GM19455 (cell line): Measurements from ENCODE around the gene BMPR1A.

Source experiments
- ATAC-seq: cut with Tn5 transposase; IDR thresholded peaks from one replicate; pipeline ENCODE4 v1.9.1; 2021; ENCODE audit not compliant: unreplicated experiment

The BMPR1A gene

GRCh38 chr10:86953747-86954680 lies 197.6 kb downstream of the BMPR1A start:
- ATAC-seq = no peak

- no peak for ATAC-seq
These were observed 198.5 kb downstream of the BMPR1A start for GRCh38 chr10:86954681-86955500.

- ATAC-seq = no peak
These were observed 199.2 kb downstream of the BMPR1A start for GRCh38 chr10:86955501-86956194.

- ATAC-seq = no peak
These were observed 199.9 kb downstream of the BMPR1A start for GRCh38 chr10:86956195-86956847.

GRCh38 chr10:86956848-86957448 lies 200.5 kb downstream of the BMPR1A start:
- no peak for ATAC-seq

- no peak for ATAC-seq
These were observed 201.2 kb downstream of the BMPR1A start, which contains the start of gene MMRN2 for GRCh38 chr10:86957471-86958115. Gene MMRN2, minus strand, starts transcription at chr10:86957615. Its CDS starts 74 bp downstream, at chr10:86957541.

GRCh38 chr10:86958116-86958900 lies 201.9 kb downstream of the BMPR1A start, which contains the start of gene SNCG:
Gene SNCG, plus strand, starts transcription at chr10:86958599. Its CDS starts 99 bp downstream, at chr10:86958698.
- no peak for ATAC-seq

GRCh38 chr10:86958901-86959736 lies 202.7 kb downstream of the BMPR1A start:
- no peak for ATAC-seq

- no peak for ATAC-seq
These were observed 203.3 kb downstream of the BMPR1A start for GRCh38 chr10:86959737-86960002.

GRCh38 chr10:86960003-86960862 lies 203.8 kb downstream of the BMPR1A start:
- ATAC-seq = peak; percentile 65

GRCh38 chr10:86960863-86961434 lies 204.5 kb downstream of the BMPR1A start:
- ATAC-seq = no peak

GRCh38 chr10:86961481-86962091 lies 205.2 kb downstream of the BMPR1A start:
- ATAC-seq = no peak

- ATAC-seq = no peak
These were observed 205.9 kb downstream of the BMPR1A start for GRCh38 chr10:86962136-86962980.

- ATAC-seq = no peak
These were observed 206.5 kb downstream of the BMPR1A start for GRCh38 chr10:86962981-86963310.

GRCh38 chr10:86963341-86963919 lies 207.0 kb downstream of the BMPR1A start:
- ATAC-seq = no peak
